Measurements from ENCODE around the gene TBC1D5.

Gene TBC1D5

GRCh38 chr3:17266846-17267245, 475.6 kb downstream of the TBC1D5 start:
- no peak for DNase-seq

- DNase-seq, result no peak
These were observed 480.6 kb downstream of the TBC1D5 start for GRCh38 chr3:17261627-17262369.

- DNase-seq, result no peak
These were observed 482.2 kb downstream of the TBC1D5 start for GRCh38 chr3:17260257-17260656.

GRCh38 chr3:17259685-17260084, 482.7 kb downstream of the TBC1D5 start:
- DNase-seq, result no peak

- peak; percentile 29 for DNase-seq
These were observed 483.5 kb downstream of the TBC1D5 start for GRCh38 chr3:17258823-17259436.

GRCh38 chr3:17257269-17257668, 485.2 kb downstream of the TBC1D5 start:
- DNase-seq, result no peak

- DNase-seq, result no peak
These were observed 498.8 kb downstream of the TBC1D5 start for GRCh38 chr3:17243621-17244020.

GRCh38 chr3:17239417-17239816, 503.0 kb downstream of the TBC1D5 start:
- DNase-seq, result no peak

GRCh38 chr3:17238023-17238422, 504.4 kb downstream of the TBC1D5 start:
- no peak for DNase-seq

- DNase-seq, result no peak
These were observed 507.1 kb downstream of the TBC1D5 start for GRCh38 chr3:17235310-17235709.

GRCh38 chr3:17234382-17234781, 508.0 kb downstream of the TBC1D5 start:
- DNase-seq, result no peak

GRCh38 chr3:17233398-17233800, 509.0 kb downstream of the TBC1D5 start:
- DNase-seq, result peak; percentile 50

GRCh38 chr3:17232442-17232841, 510.0 kb downstream of the TBC1D5 start:
- no peak for DNase-seq

GRCh38 chr3:17231537-17232261, 510.7 kb downstream of the TBC1D5 start:
- no peak for DNase-seq

GRCh38 chr3:17227472-17227871, 515.0 kb downstream of the TBC1D5 start:
- DNase-seq, result no peak

GRCh38 chr3:17221529-17221928, 520.9 kb downstream of the TBC1D5 start:
- no peak for DNase-seq

GRCh38 chr3:17219593-17219992, 522.8 kb downstream of the TBC1D5 start:
- no peak for DNase-seq

- DNase-seq, result no peak
These were observed 523.8 kb downstream of the TBC1D5 start for GRCh38 chr3:17218587-17218986.

- DNase-seq, result no peak
These were observed 524.8 kb downstream of the TBC1D5 start for GRCh38 chr3:17217588-17217987.

- DNase-seq, result no peak
These were observed 529.3 kb downstream of the TBC1D5 start for GRCh38 chr3:17213102-17213501.

- no peak for DNase-seq
These were observed 534.5 kb downstream of the TBC1D5 start for GRCh38 chr3:17207979-17208378.

GRCh38 chr3:17207019-17207418, 535.4 kb downstream of the TBC1D5 start:
- no peak for DNase-seq

GRCh38 chr3:17204049-17204650, 538.3 kb downstream of the TBC1D5 start:
- DNase-seq, result no peak

- DNase-seq, result no peak
These were observed 540.9 kb downstream of the TBC1D5 start for GRCh38 chr3:17201538-17201937.
